GM19397 (cell line): Measurements from ENCODE around the gene TEX51.

Experiments used
- ATAC-seq: cut with Tn5 transposase; IDR thresholded peaks from one replicate; pipeline ENCODE4 v1.9.1; 2021; ENCODE audit warnings: mild to moderate bottlenecking, moderate library complexity; ENCODE audit not compliant: unreplicated experiment

Gene TEX51

DNA sequence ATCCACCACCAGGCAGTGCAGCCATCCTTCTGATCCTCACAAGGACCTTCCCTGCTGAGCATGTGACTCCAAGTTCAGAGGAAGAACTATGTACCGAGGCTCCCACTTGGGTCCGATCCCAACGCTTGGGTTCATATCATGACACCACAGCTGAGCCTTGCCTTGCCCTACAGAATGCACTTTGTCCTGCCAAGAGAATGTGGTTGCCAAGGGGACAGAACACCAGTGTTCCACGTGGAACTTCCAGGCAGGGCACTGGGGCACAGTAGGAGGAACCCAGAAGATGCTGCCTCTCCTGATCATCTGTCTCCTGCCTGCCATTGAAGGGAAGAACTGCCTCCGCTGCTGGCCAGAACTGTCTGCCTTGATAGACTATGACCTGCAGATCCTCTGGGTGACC, at the start of gene TEX51:
TEX51 (plus strand) TSS at position 255 of the 400 bp plus-strand sequence; CDS start at position 284, 29 bp downstream.
- ATAC-seq, result no peak

GRCh38 chr2:126849054-126849453, 49.6 kb upstream of the TEX51 start:
- no peak for ATAC-seq

DNA sequence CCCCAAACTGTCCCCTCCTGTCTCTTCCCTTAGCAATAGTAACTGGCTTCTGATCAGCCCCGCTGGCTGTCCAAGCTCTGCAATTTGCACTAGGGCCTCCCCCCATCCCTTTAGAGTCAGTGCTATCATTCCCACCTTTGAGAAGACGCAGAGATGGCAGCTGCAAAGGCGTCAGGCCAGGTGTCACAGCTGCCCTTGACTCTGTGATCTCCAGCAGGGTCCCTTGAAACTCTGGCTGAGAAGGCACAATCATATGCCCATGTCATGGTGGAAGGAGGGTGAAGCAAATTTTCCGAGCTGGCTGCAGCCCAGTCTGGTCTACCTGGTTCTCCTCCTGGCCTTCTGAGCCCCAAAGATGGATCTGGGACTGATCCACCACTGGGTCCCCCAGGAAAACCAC, 49.2 kb upstream of the TEX51 start:
- no peak for ATAC-seq

- no peak for ATAC-seq
Observed at GRCh38 chr2:126849991-126850535, 48.6 kb upstream of the TEX51 start.

DNA sequence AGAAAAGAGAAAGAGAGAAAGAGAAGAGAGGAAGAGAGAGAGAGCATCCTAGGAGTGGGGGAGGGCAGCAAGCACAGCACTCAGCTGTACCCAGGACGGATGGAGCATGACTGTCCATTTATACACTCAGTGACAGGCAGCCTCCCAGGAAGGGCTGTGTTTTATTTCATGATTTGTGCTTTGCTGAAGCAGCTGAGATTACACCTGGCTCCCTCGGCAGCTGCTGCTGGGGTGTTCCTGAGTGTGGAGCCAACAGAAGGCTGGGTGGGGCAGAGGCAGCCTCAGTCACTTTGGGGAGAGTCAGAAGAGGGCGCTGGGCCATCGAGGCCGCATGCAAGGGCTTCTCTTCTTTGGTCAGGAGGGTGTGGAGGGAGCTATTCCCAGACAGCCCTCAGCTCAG, 47.8 kb upstream of the TEX51 start:
- no peak for ATAC-seq

GRCh38 chr2:126851756-126852155, 46.9 kb upstream of the TEX51 start:
- ATAC-seq, result no peak

DNA sequence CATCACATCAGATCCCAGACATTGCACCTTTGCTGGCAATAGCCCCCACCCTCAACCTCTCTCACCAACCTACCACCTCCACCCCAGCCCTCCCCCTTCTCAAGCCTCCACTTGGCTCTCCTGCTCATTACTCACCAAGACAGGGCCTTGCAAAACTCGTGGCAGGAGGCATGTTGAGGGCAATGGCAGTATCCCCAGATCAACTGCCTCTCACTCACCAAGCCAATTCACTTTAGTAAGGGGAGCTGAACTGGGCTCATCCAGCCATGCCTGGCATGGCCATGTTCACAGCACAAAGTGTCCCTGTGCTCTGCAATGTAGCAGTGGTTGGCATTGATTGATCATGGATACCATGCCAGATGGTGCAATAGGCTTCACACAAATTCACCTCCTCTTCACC, 46.3 kb upstream of the TEX51 start:
- no peak for ATAC-seq

DNA sequence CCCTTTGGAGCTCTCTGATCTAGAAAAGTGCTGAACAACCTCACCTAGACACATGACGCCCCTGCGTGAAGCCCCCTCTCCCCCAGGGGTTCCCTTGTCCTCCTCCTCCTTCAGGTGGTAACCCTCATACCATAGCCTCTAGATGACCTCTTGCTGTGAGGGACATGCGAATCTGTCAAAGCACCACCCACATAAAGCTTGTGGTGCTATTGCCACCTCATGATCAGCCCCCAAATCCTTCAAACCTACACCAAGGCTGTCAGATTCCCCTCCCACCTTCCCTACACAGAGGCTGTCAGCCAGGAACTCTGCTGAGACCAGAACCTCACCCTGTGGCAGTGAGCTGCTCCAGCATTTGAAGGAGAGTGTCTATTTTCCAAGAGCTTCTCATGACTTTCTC, 43.1 kb upstream of the TEX51 start:
- ATAC-seq, result no peak

- ATAC-seq, result no peak
Observed at GRCh38 chr2:126856403-126856802, 42.3 kb upstream of the TEX51 start.

DNA sequence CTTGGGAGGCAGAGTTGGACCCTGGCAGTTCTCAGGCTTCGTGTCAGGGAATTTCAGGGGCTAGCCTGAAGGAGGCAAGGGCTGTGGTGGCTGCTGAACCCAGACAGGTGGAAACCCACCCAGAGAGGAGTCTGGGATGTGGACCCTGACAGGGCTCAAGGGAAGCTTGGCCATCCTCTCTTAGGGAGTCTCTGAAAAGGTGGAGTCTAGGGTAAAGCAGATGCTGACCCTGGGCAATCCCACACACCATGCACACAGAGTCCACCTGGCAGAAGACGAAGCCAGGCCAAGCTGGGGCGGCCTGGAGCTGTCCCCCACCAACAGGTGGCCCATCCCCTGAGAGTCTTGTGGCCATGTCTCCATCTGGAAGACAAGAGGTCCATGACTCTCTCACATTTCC, 41.2 kb upstream of the TEX51 start:
- ATAC-seq, result no peak

DNA sequence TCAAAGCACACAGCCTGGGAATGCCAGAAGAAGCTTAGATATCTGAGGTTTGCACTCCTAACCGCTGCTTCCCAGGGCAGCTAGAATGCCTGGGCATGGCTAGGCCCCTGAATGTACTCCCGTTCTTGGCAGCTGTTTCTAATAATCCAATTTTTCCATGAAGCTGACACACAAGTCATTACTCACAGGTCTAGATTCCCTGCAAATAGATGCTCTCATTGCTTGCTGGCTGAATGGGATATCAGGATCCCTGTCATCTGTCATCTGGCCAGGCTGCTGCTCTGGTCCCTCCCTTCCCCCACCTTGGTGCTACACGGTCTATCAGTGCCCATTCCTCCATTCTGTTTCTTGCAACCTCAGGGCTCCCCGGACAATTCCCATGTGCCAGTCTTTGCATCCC, 40.7 kb upstream of the TEX51 start:
- ATAC-seq, result no peak

DNA sequence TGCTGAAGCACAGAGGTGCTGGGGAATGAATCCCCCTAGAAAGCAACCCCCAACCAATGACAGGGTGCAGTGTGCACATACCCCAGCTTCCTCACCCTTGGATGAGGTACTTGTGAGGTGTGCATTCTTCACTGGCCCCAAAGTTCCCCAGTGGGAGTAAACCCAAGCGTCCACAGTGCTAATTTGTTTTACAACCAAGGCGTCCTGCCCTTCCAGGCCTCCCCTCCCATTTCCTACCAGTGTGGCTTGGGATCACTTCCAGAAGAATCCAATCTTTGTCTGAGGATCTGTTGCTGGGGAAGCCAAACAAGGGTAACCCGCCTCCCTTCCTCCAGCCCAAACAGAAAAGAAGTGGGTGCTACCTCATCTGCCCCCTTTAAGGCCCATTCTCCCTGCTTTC, 40.3 kb upstream of the TEX51 start:
- no peak for ATAC-seq

DNA sequence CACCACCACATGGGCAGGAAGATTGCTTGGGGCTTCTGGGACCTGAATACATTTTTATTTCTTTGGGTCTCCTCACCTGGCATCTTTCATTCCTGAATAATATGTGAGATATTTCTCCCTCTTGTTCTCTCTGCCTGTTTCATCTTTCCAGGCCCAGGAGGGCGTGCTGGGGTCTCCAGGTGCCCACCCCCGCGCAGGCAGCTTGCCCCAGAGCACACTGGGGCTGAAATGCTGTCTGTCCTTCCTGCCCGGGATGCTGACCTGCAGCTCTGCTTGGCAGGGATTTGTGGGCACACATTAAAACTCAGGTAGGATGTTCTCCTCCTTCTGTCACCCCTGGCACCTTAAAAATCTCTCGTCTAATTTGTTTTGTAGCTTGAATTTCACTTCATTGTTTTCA, 39.7 kb upstream of the TEX51 start:
- ATAC-seq, result no peak

- no peak for ATAC-seq
Observed at GRCh38 chr2:126859631-126860030, 39.1 kb upstream of the TEX51 start.

DNA sequence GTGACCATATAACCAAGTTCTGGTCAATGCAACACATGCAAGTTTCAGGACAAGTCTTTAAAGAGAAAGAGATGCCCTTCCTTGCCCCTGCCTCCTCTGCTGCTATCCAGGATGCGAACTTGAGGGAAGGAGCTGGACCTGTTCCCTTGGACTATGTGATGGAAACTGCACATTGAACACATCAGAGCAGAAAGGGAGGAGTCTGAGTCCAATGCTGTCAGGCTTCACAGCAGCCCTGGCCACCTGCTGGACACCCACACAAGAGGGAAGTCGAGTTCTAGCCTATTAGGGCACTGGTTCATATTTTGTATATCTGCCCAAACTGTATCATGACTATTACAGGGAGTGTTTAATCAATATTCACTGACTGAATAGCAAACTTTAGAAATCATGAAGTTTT, 38.3 kb upstream of the TEX51 start:
- no peak for ATAC-seq

DNA sequence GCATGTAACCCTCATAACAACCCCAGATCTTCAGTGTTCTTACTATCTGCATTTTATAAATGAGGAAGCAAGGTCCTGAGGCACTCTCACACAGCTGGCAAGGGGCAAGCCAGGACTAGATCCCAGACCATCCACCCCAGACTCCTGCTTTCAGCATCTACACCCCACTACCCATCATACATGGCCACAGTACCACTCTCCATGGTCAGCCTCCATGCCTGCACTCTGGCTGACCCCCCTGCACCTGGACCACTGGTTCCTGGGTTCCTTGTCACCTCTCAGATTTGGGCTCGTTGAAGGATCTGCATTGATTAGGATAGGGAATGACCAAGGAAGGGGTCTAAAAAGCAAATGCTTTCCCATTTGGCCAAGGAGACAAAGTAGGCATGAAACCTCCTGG, 36.0 kb upstream of the TEX51 start:
- no peak for ATAC-seq

DNA sequence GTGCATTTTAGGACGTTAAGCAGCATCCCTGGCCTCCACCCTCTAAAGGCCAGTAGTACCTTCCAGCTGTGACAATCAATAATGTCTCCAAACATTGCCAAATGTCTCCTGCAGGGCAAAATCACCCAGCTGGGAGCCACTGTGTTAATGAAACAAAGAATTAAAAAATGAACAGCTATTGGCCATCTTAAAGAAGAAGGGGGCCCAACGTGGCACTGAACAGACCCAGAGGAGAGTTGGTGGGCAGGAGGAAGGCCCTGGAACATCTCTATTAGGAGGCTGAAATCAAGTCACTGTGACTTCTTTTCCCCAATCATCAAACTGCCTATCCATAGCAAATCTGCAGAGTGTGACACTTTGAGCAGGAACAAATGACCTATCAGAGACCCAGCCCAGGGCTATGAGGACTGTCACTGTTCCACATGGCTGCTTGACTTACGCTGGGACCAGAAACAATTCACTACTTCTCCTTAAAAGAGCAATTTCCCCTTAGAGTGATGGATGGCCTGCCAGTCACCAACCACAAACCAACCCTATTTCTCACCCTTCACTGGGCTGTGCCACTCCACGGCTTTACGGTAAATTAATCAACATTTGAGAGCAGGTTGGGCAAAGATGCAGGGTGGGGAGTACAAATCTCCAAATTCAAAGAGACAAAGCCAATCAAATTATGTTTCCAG, 35.2 kb upstream of the TEX51 start:
- no peak for ATAC-seq

DNA sequence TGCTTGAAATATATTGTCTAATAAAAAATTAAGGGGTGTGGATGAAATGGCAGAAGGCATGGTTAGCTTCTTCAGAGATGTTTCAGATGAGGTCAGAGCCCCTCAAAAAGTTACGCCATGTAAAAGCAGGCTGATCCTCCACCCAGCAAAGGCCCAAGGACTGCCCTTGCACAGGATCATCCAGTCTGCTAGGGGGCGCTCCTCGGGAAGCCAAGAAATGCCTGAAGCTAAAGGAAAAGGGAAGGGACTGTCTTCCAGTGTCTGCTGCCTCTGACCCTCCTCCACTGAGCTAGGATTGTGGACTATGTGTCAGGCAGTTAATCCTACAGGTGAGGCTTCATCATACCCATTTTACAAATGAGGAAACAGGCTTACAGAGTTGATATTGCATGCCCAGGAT, 33.8 kb upstream of the TEX51 start:
- ATAC-seq, result no peak

DNA sequence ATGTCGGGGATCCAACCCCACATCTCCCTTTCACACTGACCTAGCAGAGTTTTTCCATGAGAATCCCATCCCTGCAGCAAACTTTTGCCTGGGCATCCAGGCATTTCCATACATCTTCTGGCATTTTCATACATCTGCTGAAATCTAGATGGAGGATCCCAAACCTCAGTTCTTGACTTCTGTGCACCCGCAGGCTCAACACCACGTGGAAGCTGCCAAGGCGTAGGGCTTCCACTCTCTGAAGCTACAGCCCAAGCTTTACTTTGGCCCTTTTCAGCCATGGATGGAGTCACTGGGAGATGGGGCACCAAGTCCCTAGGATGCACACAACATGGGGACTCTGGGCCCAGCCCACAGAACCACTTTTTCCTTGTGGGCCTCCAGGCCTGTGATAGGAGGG, 32.2 kb upstream of the TEX51 start:
- ATAC-seq, result no peak

DNA sequence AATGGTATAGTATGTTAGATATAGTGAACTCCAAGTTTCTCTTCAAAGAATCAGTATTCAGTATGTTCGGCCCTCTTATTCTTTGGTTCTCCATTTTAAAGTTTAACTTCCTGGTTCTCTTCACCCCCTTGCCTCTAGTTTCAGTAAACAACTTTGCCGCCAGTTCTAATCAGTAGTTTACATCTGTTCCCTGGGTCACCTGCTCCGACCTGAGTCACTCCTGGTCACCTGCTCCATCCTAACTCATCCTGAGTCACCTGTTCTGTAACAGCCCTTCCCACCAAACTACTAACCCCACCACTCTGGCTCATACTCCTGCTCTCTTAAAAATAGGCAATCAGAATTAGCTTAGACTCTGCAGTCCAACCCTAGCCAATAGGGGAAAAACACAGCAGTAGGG, 23.7 kb upstream of the TEX51 start:
- no peak for ATAC-seq

DNA sequence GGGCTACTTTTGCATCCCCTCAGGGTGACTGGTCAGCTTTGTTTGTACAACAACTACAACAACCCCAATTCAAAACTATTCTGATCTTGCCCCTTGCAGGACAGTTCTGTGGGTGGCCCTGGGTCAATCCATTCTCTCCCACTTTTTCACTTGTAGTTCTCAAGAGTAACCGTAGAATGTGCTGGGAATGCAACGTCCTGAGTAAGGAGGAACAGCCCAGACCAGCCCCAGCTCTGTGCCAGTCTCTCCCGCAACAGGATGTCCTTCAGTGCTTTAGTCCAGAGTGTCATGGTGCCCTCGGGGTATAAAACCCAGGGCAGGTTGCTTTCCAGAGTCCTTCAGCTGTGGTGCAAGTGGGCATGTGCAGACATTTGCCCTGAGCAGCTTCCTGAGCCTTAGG, 22.1 kb upstream of the TEX51 start:
- ATAC-seq, result no peak

DNA sequence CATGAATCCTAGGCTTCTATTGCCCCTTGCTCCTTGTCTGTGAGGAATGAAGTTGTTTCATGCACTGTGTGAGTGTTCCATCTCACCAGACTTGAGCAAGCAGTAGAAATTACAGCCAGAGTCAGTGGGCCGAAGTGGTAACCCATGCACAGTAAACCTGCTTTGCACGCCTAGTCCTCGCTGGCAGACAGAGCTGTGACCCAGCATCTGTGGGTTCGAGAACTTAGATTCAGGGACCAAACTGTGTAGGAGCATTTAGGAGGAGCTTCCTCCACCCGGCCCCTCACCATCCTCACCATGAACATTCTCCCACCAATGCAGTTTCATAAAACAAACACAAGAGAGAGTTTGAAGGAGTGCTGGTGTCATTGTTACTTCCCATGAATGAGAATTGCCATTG, 21.6 kb upstream of the TEX51 start:
- ATAC-seq, result no peak
